ENCODE results near the gene ARIH1. TPM values are rescaled to one million over a fixed set of nuclear protein-coding genes. Genes with fewer than 3 reads are reported as not detected.

The ARIH1 gene
- total and polyA plus RNA-seq, 2 of the 8 experiments (the other 6 are each of a cell fraction or from before 2014, with no cell fraction given) = 32.7 to 179 TPM

DNA sequence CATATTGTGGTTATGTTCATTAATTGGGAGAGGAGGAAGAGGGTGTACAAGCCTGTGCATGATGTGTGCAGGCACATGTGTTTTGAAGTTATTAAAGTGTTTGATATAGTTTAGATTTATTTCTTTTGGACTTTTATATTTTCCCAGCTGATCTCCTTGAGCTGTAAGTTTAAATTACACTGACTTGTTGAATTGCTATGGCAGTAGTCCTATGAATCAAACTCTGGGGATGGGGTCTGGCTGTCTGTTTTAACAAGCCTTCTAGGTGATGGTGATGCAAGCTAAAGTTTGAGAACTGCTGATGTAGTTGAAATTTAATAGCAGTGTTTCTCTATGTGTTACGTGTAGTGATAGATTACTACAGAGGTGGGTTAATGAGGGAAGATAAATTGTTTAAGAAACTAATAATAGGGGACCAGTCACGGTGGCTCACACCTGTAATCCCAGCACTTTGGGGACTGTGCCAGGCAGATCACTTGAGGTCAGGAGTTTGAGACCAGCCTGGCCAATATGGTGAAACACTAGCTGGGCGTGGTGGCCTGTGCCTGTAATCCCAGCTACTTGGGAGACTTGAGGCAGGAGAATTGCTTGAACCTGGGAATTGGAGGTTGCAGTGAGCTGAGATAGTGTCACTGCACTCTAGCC is 7.0 kb downstream of the ARIH1 start (continued):
- TF ChIP-seq, protein P1, sequence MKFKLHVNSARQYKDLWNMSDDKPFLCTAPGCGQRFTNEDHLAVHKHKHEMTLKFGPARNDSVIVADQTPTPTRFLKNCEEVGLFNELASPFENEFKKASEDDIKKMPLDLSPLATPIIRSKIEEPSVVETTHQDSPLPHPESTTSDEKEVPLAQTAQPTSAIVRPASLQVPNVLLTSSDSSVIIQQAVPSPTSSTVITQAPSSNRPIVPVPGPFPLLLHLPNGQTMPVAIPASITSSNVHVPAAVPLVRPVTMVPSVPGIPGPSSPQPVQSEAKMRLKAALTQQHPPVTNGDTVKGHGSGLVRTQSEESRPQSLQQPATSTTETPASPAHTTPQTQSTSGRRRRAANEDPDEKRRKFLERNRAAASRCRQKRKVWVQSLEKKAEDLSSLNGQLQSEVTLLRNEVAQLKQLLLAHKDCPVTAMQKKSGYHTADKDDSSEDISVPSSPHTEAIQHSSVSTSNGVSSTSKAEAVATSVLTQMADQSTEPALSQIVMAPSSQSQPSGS (IDR thresholded peaks at IDR 0.05; ENCODE audit: low read length) = no peak
- TF ChIP-seq KDM4A (IDR thresholded peaks at IDR 0.05; ENCODE audit: low read depth, low read length, severe bottlenecking) (no peak), TCF12 (IDR thresholded peaks at IDR 0.05; ENCODE audit: low read depth, low read length) (no peak), SRF (IDR thresholded peaks at IDR 0.05; ENCODE audit: low read depth, low read length) (no peak), YY1 (IDR thresholded peaks at IDR 0.05; ENCODE audit: low read depth, low read length) (no peak), GTF2F1 (IDR thresholded peaks at IDR 0.05; ENCODE audit: borderline replicate concordance, low read depth, low read length) (no peak), POU5F1 (IDR thresholded peaks at IDR 0.05; ENCODE audit: low read depth, low read length) (no peak), MAFK (IDR thresholded peaks at IDR 0.05; ENCODE audit: low read depth, low read length) (no peak), BACH1 (IDR thresholded peaks at IDR 0.05; ENCODE audit: low read length) (no peak)
